Measurements from ENCODE around the gene CDC42EP3.

The CDC42EP3 gene

DNA sequence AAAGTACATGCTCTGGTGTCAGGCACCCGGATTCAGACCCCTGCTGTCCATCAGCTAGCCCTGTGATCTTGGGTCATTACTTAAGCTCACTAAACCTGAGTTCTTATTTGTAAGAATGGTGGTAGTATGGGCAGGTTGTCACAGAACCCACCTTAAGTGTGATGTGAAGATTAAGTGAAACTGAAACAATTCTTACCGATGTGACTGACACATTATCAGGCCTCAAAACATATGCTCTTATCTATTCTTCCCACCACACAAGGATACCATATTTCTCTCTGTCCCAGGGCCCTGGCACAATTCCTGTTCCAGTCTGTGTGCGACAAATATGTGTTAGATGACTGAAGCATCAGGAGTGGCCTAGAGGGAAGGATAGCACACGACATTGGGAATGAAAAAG is 11.0 kb upstream of the CDC42EP3 start:
- Histone ChIP-seq H3K4me2 (ENCODE audit: low read depth, low read length) (peak overlapping the region; percentile 37; the same call in 1 of the 2 replicates), H3K9ac (ENCODE audit: low read length) (no peak overlapping the region), H2AFZ (ENCODE audit: low read length) (peak overlapping the region; percentile 32; the same call in 1 of the 2 replicates), H3K4me1 (ENCODE audit: low read length) (peaks cover 18% of the 10 kb centered on the region), H3K36me3 (replicated peaks; ENCODE audit: insufficient read depth, low read length) (no peaks in the 10 kb centered on the region), H3K9me2 (replicated peaks; ENCODE audit: insufficient read depth, low read length) (no peaks in the 10 kb centered on the region), H3K27me3 (replicated peaks; ENCODE audit: insufficient read depth, low read length) (no peaks in the 10 kb centered on the region), H3K27ac (ENCODE audit: low read length) (no peak overlapping the region), H3K9me3 (replicated peaks; ENCODE audit: insufficient read depth, low read length) (no peaks in the 10 kb centered on the region), H3F3A (ENCODE audit: insufficient read depth, low read length) (peaks cover 11% of the 10 kb centered on the region; the same call in 1 of the 2 replicates), H4K20me1 (ENCODE audit: insufficient read depth, low read length) (no peaks in the 10 kb centered on the region), H3K79me2 (ENCODE audit: low read length) (no peaks in the 10 kb centered on the region), H3K4me3 (ENCODE audit: low read length) (no peak overlapping the region)
- DNase-seq: no peak
- TF ChIP-seq, protein P1, sequence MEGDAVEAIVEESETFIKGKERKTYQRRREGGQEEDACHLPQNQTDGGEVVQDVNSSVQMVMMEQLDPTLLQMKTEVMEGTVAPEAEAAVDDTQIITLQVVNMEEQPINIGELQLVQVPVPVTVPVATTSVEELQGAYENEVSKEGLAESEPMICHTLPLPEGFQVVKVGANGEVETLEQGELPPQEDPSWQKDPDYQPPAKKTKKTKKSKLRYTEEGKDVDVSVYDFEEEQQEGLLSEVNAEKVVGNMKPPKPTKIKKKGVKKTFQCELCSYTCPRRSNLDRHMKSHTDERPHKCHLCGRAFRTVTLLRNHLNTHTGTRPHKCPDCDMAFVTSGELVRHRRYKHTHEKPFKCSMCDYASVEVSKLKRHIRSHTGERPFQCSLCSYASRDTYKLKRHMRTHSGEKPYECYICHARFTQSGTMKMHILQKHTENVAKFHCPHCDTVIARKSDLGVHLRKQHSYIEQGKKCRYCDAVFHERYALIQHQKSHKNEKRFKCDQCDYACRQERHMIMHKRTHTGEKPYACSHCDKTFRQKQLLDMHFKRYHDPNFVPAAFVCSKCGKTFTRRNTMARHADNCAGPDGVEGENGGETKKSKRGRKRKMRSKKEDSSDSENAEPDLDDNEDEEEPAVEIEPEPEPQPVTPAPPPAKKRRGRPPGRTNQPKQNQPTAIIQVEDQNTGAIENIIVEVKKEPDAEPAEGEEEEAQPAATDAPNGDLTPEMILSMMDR (IDR thresholded peaks at IDR 0.05; ENCODE audit: low read length): no peak
- TF ChIP-seq EZH2phosphoT487 (IDR thresholded peaks at IDR 0.05; ENCODE audit: low read length) (no peak), EZH2 (optimal IDR thresholded peaks at IDR 0.05; ENCODE audit: low read depth, low read length) (no peak)

DNA sequence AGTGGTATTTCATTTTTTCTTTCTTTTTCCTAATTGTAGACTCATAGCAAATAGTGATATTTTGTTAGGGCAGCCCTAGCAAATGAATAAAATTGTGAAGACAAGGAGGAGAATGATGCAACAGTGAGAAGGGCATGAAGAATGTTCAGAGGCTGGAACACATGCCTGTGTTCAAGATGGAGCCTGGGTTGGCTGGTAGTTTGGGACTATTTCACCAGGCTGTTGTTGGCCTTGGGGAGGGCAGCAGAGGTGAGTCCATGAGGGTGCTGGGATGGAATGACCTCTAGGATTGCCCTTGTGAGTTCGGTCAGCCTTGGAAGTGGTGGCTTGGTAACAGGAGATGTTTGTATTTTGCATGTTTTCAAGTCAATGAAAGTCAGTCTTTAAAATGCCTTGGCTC is 10.1 kb upstream of the CDC42EP3 start:
- H3K4me3 ChIP-seq (ENCODE audit: low read length): no peak overlapping the region
- no peak overlapping the region for H3K4me2 ChIP-seq (ENCODE audit: low read depth, low read length)
- H3K9me2 ChIP-seq (replicated peaks; ENCODE audit: insufficient read depth, low read length): no peaks in the 10 kb centered on the region
- H3K4me1 ChIP-seq (ENCODE audit: low read length): peaks cover 18% of the 10 kb centered on the region
- H2AFZ ChIP-seq (ENCODE audit: low read length): no peak overlapping the region
- TF ChIP-seq EZH2phosphoT487 (IDR thresholded peaks at IDR 0.05; ENCODE audit: low read length) (no peak), EZH2 (optimal IDR thresholded peaks at IDR 0.05; ENCODE audit: low read depth, low read length) (no peak)
- TF ChIP-seq, protein P1 (IDR thresholded peaks at IDR 0.05; ENCODE audit: low read length): no peak
- DNase-seq: no peak
- no peaks in the 10 kb centered on the region for H3K36me3 ChIP-seq (replicated peaks; ENCODE audit: insufficient read depth, low read length)
- no peaks in the 10 kb centered on the region for H3K9me3 ChIP-seq (replicated peaks; ENCODE audit: insufficient read depth, low read length)
- H3K27me3 ChIP-seq (replicated peaks; ENCODE audit: insufficient read depth, low read length): no peaks in the 10 kb centered on the region
- no peak overlapping the region for H3K9ac ChIP-seq (ENCODE audit: low read length)
- H3F3A ChIP-seq (ENCODE audit: insufficient read depth, low read length): peaks cover 11% of the 10 kb centered on the region; the same call in 1 of the 2 replicates
- H4K20me1 ChIP-seq (ENCODE audit: insufficient read depth, low read length): no peaks in the 10 kb centered on the region
- H3K27ac ChIP-seq (ENCODE audit: low read length): no peak overlapping the region
- no peaks in the 10 kb centered on the region for H3K79me2 ChIP-seq (ENCODE audit: low read length)

DNA sequence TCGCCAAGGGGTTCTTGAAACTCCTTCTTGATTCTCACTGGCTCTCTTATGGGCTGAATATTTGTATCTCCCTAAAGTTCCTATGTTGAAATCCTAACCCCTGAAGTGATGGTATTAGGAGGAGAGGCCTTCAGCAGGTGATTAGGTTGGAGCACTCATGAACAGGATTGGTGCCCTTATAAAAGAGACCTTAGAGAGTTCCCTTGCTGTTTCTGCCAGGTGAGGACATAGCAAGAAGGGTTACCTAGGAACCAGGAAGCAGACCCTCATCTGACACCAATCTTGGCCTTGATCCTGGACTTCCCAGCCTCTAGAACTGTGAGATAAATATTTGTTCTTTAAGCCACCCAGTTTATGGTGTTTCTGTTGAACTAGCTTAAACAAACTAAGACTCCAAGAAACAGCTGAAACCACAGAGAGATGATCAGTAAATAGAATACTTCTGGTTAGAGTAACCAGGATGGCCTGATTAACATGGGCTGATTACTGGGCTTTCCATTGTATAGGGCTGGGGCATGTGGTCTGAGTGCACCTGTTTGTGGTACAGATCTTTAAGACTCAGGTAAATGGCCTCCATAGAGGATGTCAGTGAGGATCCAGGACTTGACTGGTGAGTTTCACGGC is 7.7 kb upstream of the CDC42EP3 start:
- Histone ChIP-seq H3K9ac (ENCODE audit: low read length) (no peak overlapping the region), H3K4me3 (ENCODE audit: low read length) (no peak overlapping the region), H2AFZ (ENCODE audit: low read length) (no peak overlapping the region), H3K27me3 (replicated peaks; ENCODE audit: insufficient read depth, low read length) (no peaks in the 10 kb centered on the region), H3K79me2 (ENCODE audit: low read length) (no peaks in the 10 kb centered on the region), H3F3A (ENCODE audit: insufficient read depth, low read length) (peaks cover 11% of the 10 kb centered on the region; the same call in 1 of the 2 replicates), H4K20me1 (ENCODE audit: insufficient read depth, low read length) (no peaks in the 10 kb centered on the region), H3K36me3 (replicated peaks; ENCODE audit: insufficient read depth, low read length) (no peaks in the 10 kb centered on the region), H3K9me3 (replicated peaks; ENCODE audit: insufficient read depth, low read length) (no peaks in the 10 kb centered on the region), H3K27ac (ENCODE audit: low read length) (peak overlapping the region; percentile 55; the same call in 1 of the 2 replicates), H3K9me2 (replicated peaks; ENCODE audit: insufficient read depth, low read length) (no peaks in the 10 kb centered on the region), H3K4me1 (ENCODE audit: low read length) (peaks cover 18% of the 10 kb centered on the region), H3K4me2 (ENCODE audit: low read depth, low read length) (peak overlapping the region; percentile 8; the same call in 1 of the 2 replicates)
- TF ChIP-seq, protein P1 (IDR thresholded peaks at IDR 0.05; ENCODE audit: low read length): no peak
- TF ChIP-seq EZH2 (optimal IDR thresholded peaks at IDR 0.05; ENCODE audit: low read depth, low read length): no peak
- peak; percentile 75 for DNase-seq

Measured in MM.1S (cell line).